Activated CD4-positive, alpha-beta T cell treated with anti-CD3 and anti-CD28 coated beads, Interleukin-2, amount 50 U/mL, for 1 hour (primary cell): ENCODE results near the gene UBALD1.
A peak's percentile ranks its signal among the peaks of the same experiment; 100 is the strongest.

ENCODE experiments used
- DNase-seq: peaks from one replicate; pipeline ENCODE4 v3.0.0-alpha.2; 2020

UBALD1 gene

DNA sequence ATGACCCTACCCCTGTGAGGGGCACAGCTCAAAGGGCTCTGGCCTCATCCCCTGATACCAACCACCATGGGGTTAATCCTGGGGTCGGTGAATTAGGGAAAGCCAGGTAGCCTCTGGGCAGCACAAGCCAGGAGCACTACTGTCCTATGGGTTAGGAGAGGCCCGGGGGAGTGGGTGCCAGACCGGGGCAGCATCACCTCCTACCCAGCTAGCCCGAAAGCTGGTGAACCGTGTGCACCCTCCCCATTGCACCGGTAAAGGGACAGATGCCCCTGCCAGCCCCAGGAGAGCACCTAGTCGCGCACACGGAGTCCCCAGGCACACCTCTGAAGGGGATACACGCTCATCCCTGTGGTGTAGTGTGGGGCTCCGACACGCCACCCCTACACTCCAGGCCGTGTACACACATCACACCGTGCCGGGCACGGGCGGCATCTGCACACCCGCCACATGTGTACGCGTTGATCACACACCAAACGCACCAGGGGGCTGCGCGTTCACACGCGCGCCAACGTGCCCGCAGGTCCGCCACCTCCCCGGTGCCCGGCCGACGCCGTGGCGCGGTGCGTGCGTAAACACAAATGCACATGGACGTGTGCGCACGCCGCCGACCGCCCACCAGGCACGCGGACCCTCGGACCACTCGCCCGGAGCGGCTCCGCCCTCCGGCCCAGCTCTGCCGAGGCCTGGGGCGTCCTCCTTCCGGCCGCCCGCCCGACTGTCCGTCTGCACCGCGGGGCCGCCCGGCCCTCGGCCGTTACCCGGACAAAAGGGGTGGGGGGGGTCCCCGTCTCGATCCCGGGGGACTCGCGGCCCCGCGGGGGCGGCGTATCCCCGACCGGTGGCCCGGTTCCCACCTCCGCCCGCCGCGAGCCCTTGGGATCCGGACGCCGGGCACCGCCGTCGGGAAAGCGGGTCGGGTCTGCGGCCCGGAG, 785 bp downstream of the UBALD1 start:
- peak; percentile 17 for DNase-seq

DNA sequence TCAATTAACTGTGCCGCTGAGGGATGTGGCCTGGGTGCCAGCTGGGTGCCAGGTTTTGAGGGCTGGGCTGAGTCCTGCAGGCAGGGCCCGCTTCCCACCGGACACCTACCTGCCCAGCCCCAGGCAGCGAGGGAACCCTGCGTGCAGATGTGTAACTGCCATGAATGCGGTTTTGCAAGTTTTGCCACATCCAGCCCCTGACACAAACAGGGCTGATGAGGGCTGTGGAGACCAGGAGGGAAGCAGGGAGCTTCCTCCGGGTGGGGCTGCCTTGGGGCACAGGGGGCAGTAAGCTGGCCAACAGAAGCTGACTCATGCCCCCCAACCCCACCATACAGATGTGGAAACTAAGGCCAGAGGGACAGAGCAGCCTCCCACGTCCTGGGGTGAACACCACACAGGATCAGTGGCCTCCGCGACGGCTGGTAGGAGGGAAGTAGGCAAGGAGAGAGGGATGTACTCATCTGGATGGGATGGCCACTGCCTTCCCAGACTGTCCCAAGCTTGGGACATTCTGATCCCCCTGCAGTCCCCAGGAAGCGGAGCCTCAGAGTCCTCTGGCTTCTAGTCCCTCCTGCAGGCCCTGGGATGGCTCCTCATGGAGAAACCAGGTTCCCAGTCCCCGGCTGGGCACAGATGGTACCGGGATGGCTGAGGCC, 1.6 kb downstream of the UBALD1 start:
- DNase-seq = no peak

- no peak for DNase-seq
These were observed 2.2 kb downstream of the UBALD1 start for GRCh38 chr16:4612474-4612931.

DNA sequence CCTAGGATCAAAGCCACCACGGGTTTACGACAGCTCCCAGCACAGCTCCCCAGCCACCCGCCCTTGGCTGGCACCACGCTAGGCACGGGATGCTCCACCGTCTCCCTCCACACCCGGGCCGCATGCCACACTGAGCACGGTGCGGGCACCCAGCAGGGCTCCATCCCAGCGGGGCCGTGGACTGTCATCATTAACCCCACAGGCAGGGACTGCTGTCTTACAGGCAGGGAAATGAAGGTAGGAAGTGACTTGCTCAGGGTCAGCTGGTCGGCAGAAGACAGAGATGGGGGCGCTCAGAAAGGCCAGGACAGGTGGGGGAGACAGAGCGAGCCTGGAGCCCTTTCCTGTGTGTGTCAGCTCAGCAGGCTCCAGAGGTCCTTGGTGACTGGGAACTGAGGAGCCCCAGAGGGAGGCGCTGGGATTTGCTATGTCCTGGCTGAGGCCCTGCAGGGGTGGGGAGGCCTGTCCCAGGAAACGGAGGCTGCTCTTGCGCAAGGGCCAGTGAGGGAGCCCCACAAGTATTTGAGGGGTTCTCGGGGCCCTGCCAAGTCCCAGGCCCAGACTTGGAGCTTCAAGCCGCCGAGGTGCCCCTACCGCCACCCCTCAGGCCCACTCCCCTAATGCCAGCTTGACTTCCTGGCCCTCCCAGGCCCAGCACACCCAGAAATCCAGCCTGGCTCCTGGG, 3.2 kb downstream of the UBALD1 start:
- no peak for DNase-seq

GRCh38 chr16:4610011-4611005, 4.4 kb downstream of the UBALD1 start:
- no peak for DNase-seq

DNA sequence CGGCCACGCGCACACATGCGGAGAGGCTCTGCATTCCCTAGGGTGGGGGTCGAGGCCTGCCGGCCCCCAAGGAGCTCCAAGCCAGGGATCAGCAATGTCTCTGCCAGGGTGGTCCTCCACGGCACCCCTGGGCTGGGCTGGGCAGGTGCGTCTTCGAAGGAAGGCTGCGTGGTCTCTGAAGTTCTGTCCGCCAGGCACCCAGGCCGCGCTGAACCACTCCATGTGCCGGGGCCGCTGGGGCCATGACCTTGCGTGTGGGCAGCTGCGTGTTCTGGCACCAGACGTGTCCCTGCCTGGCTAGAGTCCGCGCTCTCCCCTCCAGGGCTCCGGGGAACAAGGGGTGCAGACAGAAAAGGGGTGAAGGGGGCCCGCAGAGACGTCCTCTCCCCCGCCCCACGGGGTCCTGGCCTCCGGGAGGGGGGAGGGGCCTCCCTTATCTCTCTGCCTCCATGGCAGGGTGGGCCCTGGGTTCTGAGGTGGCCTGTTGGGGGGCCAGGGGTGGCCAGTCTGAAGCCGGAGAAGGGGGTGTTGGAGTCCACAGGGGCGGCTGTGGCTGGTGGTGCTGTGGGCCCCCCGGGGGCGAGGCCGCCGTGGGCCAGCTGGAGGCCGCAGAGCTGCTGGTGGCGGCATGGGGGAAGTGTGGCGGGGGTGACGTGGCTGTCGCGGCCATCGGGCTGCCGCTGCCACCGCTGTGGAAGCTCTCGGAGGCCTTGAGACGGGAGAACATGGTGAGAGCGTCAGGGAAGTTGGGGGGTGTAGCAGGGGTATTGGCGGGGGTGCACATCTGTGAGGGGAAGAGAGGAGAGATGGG, 5.3 kb downstream of the UBALD1 start:
- DNase-seq = no peak

- DNase-seq = no peak
These were observed 6.0 kb downstream of the UBALD1 start for GRCh38 chr16:4608704-4608980.

GRCh38 chr16:4607841-4608703, 6.6 kb downstream of the UBALD1 start:
- no peak for DNase-seq

- DNase-seq = no peak
These were observed 8.3 kb downstream of the UBALD1 start for GRCh38 chr16:4606354-4606753.

DNA sequence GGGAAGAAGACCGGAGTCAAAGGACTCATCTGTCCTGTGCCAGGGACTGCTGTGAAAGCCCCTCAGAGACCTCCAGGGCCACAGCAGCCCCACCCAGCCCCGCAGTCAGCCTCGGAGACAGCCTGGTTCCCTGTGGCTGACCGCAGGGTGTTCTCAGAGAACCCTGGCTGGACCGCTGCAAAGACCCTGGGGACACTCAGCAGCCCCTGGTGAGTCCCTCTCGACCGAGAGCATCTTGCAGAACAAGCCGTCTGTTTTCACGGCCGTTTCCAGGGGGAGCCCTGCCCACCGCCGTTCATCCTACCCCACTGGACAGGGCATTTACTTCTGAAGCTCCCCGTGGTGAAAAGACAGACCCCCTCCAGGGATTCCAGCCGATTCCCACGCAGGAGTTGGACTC, 10.3 kb downstream of the UBALD1 start:
- DNase-seq = no peak

- DNase-seq = no peak
These were observed 11.0 kb downstream of the UBALD1 start for GRCh38 chr16:4603624-4604170.

GRCh38 chr16:4602331-4602730, 12.4 kb downstream of the UBALD1 start:
- DNase-seq = no peak

- DNase-seq = no peak
These were observed 12.9 kb downstream of the UBALD1 start for GRCh38 chr16:4601864-4602186.

GRCh38 chr16:4601036-4601863, 13.4 kb downstream of the UBALD1 start:
- no peak for DNase-seq

- DNase-seq = no peak
These were observed 15.1 kb downstream of the UBALD1 start for GRCh38 chr16:4599545-4599944.

- no peak for DNase-seq
These were observed 15.7 kb downstream of the UBALD1 start for GRCh38 chr16:4599037-4599436.

DNA sequence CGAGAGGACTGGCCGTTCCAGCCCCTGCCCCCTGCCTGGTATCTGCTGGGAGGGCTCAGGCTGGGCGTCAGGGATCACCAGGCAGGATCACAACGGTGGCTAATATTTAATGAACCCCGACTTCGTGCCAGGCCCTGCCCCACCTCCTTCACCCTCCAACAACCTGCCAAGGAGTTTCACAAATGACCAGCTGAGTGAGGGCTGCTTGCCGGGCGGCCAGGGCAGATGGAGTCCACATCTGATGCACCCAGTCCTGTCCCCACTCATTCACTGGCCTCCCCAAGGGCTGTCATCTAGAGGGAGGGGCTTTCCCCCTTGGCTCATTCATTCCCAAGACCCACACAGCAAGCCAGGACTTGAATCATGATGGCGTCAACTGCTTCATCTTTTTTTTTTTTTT, 17.5 kb downstream of the UBALD1 start:
- no peak for DNase-seq

DNA sequence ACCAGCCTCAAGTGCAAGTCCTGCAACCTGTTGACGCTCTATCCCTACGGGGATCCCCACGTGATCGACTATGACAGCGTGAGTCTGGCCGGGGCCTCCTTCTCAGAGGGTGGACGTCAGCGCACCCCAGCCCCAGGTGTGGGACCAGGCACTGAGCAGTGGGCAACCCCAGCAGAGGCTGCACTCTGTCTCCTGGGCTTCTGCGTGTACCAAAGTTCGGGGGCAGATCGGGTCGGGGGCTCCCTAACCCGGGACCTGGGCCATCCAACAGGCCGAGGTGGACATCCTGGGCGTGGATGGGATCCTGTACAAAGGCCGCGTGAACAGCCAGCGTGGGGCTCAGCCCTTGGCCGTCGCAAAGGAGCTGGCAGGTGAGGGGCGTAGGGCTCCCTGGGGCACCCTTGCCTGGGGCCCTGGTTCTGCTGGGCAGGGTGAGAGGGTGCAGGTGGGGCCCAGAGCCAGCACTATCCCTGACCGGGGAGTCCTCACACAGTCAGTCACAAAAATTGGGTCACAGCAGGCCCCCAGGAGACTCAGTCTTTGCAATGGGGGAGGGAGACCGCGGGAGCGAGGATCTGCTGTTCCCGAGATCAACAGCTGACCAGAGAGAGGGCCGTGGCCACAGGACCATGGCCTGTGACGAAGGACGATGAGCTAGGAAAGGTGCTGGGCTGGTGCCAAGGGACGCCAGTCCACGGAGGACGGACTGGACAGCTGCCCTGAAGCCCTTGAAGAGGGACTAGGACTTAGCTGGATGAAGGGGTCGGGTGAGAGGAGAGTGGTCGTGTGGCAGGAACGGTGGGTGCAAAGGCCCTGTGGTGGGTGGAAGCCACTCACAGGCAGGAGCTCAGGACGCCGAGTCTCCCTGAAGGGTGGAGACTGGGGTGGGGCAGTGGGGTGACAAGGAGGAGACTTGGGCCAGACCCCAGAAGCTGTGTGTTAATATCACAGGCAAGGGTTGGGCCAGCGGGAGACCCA, 20.0 kb downstream of the UBALD1 start:
- no peak for DNase-seq
